ENCODE results near the gene TUBA3D. TPM values are rescaled to one million over a fixed set of nuclear protein-coding genes. Genes with fewer than 3 reads are reported as not detected.
A peak's percentile ranks its signal among the peaks of the same experiment; 100 is the strongest.
"Not testable (repeated sequence)": the region's sequence is repeated elsewhere in the genome, so short reads cannot be mapped to it uniquely, and the experiment has no call there.

The TUBA3D gene
- total RNA-seq, 6 experiments from 2014 or later = 0.30 to 3.1 (median 1.5) TPM; not detected in 2

- H3K36me3 ChIP-seq; H3K27me3 ChIP-seq; intact Hi-C loops (cut with DNase I); ATAC-seq; H3K9me3 ChIP-seq; H3K27ac ChIP-seq; H3K4me1 ChIP-seq; DNase-seq; H3K4me3 ChIP-seq: not testable (repeated sequence)
- 79% methylated on average over 5 of the region's 18 CpGs for WGBS (ENCODE audit: insufficient coverage, low coverage, low lambda C conversion rate, missing lambda C conversion rate)
Measured at GRCh38 chr2:131478074-131478849, 2.3 kb downstream of the TUBA3D start.

GRCh38 chr2:131478850-131479461 is 3.0 kb downstream of the TUBA3D start:
- H3K4me3 ChIP-seq; intact Hi-C loops (cut with DNase I); DNase-seq; H3K9me3 ChIP-seq; H3K36me3 ChIP-seq; H3K27me3 ChIP-seq; H3K4me1 ChIP-seq: not testable (repeated sequence)
- 60% methylated on average over 6 of the region's 9 CpGs for WGBS (ENCODE audit: insufficient coverage, low coverage, low lambda C conversion rate, missing lambda C conversion rate)
- peak; percentile 88 to 94 (median 90) for ATAC-seq
- H3K27ac ChIP-seq = peak overlapping the region in 1 of 3 donors; percentile 13

GRCh38 chr2:131480351-131480750 is 4.4 kb downstream of the TUBA3D start:
- DNase-seq; H3K4me1 ChIP-seq; H3K27ac ChIP-seq; H3K4me3 ChIP-seq; H3K27me3 ChIP-seq; intact Hi-C loops (cut with DNase I); ATAC-seq; H3K36me3 ChIP-seq; H3K9me3 ChIP-seq: not testable (repeated sequence)
- 94% methylated on average over 7 of the region's 20 CpGs for WGBS (ENCODE audit: insufficient coverage, low coverage, low lambda C conversion rate, missing lambda C conversion rate)

- H3K9me3 ChIP-seq; H3K27me3 ChIP-seq; H3K4me1 ChIP-seq; intact Hi-C loops (cut with DNase I); H3K36me3 ChIP-seq; H3K27ac ChIP-seq; DNase-seq; H3K4me3 ChIP-seq; ATAC-seq: not testable (repeated sequence)
- WGBS (ENCODE audit: insufficient coverage, low coverage, low lambda C conversion rate, missing lambda C conversion rate) = 91% methylated on average over 4 of the region's 19 CpGs
Measured at GRCh38 chr2:131482506-131483155, 6.7 kb downstream of the TUBA3D start.

GRCh38 chr2:131483981-131484820 is 8.3 kb downstream of the TUBA3D start:
- H3K36me3 ChIP-seq; intact Hi-C loops (cut with DNase I); ATAC-seq; H3K4me3 ChIP-seq; H3K27ac ChIP-seq; H3K9me3 ChIP-seq; H3K27me3 ChIP-seq; DNase-seq; H3K4me1 ChIP-seq: not testable (repeated sequence)
- 97% methylated on average over 3 of the region's 24 CpGs for WGBS (ENCODE audit: insufficient coverage, low coverage, low lambda C conversion rate, missing lambda C conversion rate)

- intact Hi-C loops (cut with DNase I); H3K36me3 ChIP-seq; H3K9me3 ChIP-seq; H3K4me1 ChIP-seq; H3K27me3 ChIP-seq; ATAC-seq; H3K4me3 ChIP-seq; H3K27ac ChIP-seq; DNase-seq: not testable (repeated sequence)
- WGBS (ENCODE audit: insufficient coverage, low coverage, low lambda C conversion rate, missing lambda C conversion rate) = 80% methylated on average over 4 of the region's 11 CpGs
Measured at GRCh38 chr2:131484906-131485460, 9.1 kb downstream of the TUBA3D start.

- ATAC-seq; intact Hi-C loops (cut with DNase I); H3K36me3 ChIP-seq; H3K4me1 ChIP-seq; DNase-seq; H3K4me3 ChIP-seq; H3K9me3 ChIP-seq; H3K27me3 ChIP-seq; H3K27ac ChIP-seq: not testable (repeated sequence)
- 83% methylated on average over 8 of the region's 14 CpGs for WGBS (ENCODE audit: insufficient coverage, low coverage, low lambda C conversion rate, missing lambda C conversion rate)
Measured at GRCh38 chr2:131486201-131486902, 10.4 kb downstream of the TUBA3D start.
